WTC11 (cell line): ENCODE results near the gene MYO18B. TPM values are rescaled to one million over a fixed set of nuclear protein-coding genes. Genes with fewer than 3 reads are reported as not detected.

Experiments
- ATAC-seq: fragments of 200-7000 bp; cut with Tn5 transposase; 2 replicates; pipeline ENCODE4 v1.10.0; 2021; ENCODE audit warnings: mild to moderate bottlenecking, moderate library complexity
- CTCF ChIA-PET: fragments of 300-600 bp; sonication (Branson Sonifier 250); formaldehyde crosslinking; loops from one replicate; lab custom pipeline; 2021; ENCODE audit warnings: antibody characterized with exemption; lab: Charles Lee
- POLR2A ChIA-PET: fragments of 350-600 bp; sonication (Branson Sonifier 250); formaldehyde crosslinking; loops from one replicate; lab custom pipeline; 2021; ENCODE audit warnings: antibody characterized with exemption; lab: Charles Lee
- DNase-seq: peaks from one replicate; pipeline ENCODE4 v3.0.0; 2021; ENCODE audit warnings: low spot score
- H3K27ac Mint-ChIP-seq: 2 replicates; pipeline ENCODE4 v1.8.0; 2021; ENCODE audit warnings: mixed read lengths
- H3K27me3 Mint-ChIP-seq: 2 replicates; pipeline ENCODE4 v1.8.0; 2021; ENCODE audit warnings: low read depth, mild to moderate bottlenecking, moderate library complexity, mixed read lengths
- H3K36me3 Mint-ChIP-seq: 2 replicates; pipeline ENCODE4 v1.8.0; 2021; ENCODE audit warnings: mixed read lengths
- H3K4me1 Mint-ChIP-seq: 2 replicates; pipeline ENCODE4 v1.8.0; 2022; ENCODE audit warnings: mixed read lengths
- H3K4me3 Mint-ChIP-seq: 2 replicates; pipeline ENCODE4 v1.8.0; 2021; ENCODE audit warnings: mild to moderate bottlenecking, moderate library complexity, mixed read lengths
- H3K9me3 Mint-ChIP-seq: 2 replicates; pipeline ENCODE4 v1.8.0; 2021; ENCODE audit warnings: mixed read lengths
- ARID4B ChIP-seq: sonication (generic); formaldehyde crosslinking; IDR thresholded peaks from 2 replicates; pipeline ENCODE4 v1.8.0; 2023; ENCODE audit warnings: missing genetic modification reagents, mild to moderate bottlenecking, borderline replicate concordance
- ATF1 ChIP-seq: sonication (generic); formaldehyde crosslinking; IDR thresholded peaks from 2 replicates; pipeline ENCODE4 v1.8.1; 2023; ENCODE audit warnings: mild to moderate bottlenecking, moderate library complexity, missing genetic modification reagents
- ETV6 ChIP-seq: sonication (generic); formaldehyde crosslinking; IDR thresholded peaks from 2 replicates; pipeline ENCODE4 v1.8.1; 2022; ENCODE audit warnings: mild to moderate bottlenecking, missing genetic modification reagents
- FOXJ3 ChIP-seq: sonication (generic); formaldehyde crosslinking; IDR thresholded peaks from 2 replicates; pipeline ENCODE4 v1.9.0; 2021; ENCODE audit warnings: missing genetic modification reagents, mild to moderate bottlenecking, borderline replicate concordance
- GRHL2 ChIP-seq: fragments of 250-450 bp; sonication (Bioruptor Pico); IDR thresholded peaks from 2 replicates; pipeline ENCODE4 v1.8.0; 2022; ENCODE audit warnings: mild to moderate bottlenecking, moderate library complexity; ENCODE audit not compliant: insufficient replicate concordance, severe bottlenecking
- HMGA2 ChIP-seq: fragments of 250-450 bp; sonication (Bioruptor Pico); IDR thresholded peaks from 2 replicates; pipeline ENCODE4 v1.4.0; 2021; ENCODE audit warnings: mild to moderate bottlenecking, moderate library complexity
- IRF1 ChIP-seq: sonication (generic); formaldehyde crosslinking; IDR thresholded peaks from 2 replicates; pipeline ENCODE4 v1.8.0; 2023; ENCODE audit warnings: missing genetic modification reagents
- IRF2 ChIP-seq: sonication (generic); formaldehyde crosslinking; IDR thresholded peaks from 2 replicates; pipeline ENCODE4 v1.8.0; 2022; ENCODE audit warnings: low read depth, missing genetic modification reagents, borderline replicate concordance
- JUN ChIP-seq: sonication (generic); formaldehyde crosslinking; IDR thresholded peaks from 2 replicates; pipeline ENCODE4 v1.8.0; 2023; ENCODE audit warnings: mild to moderate bottlenecking, missing genetic modification reagents
- MXD4 ChIP-seq: fragments of 250-450 bp; sonication (Bioruptor Pico); IDR thresholded peaks from 2 replicates; pipeline ENCODE4 v1.8.0; 2021; ENCODE audit warnings: mild to moderate bottlenecking, moderate library complexity, borderline replicate concordance
- MYBL2 ChIP-seq: sonication (generic); formaldehyde crosslinking; IDR thresholded peaks from 2 replicates; pipeline ENCODE4 v1.8.1; 2023; ENCODE audit warnings: mild to moderate bottlenecking, moderate library complexity, missing genetic modification reagents
- NR2C2 ChIP-seq: sonication (generic); formaldehyde crosslinking; IDR thresholded peaks from 2 replicates; pipeline ENCODE4 v1.8.0; 2022; ENCODE audit warnings: mild to moderate bottlenecking, missing genetic modification reagents
- NR3C1 ChIP-seq: sonication (generic); formaldehyde crosslinking; conservative IDR thresholded peaks from 2 replicates; pipeline ENCODE4 v1.8.1; 2023; ENCODE audit warnings: low read depth, mild to moderate bottlenecking, missing genetic modification reagents
- OVOL2 ChIP-seq: fragments of 250-450 bp; sonication (Bioruptor Pico); IDR thresholded peaks from 2 replicates; pipeline ENCODE4 v1.9.0; 2021; ENCODE audit warnings: mild to moderate bottlenecking, borderline replicate concordance
- PRRX2 ChIP-seq: fragments of 250-450 bp; sonication (Bioruptor Pico); IDR thresholded peaks from 2 replicates; pipeline ENCODE4 v1.8.0; 2021; ENCODE audit warnings: mild to moderate bottlenecking
- TCF7 ChIP-seq: sonication (generic); formaldehyde crosslinking; IDR thresholded peaks from 2 replicates; pipeline ENCODE4 v1.8.0; 2022; ENCODE audit warnings: mild to moderate bottlenecking, low read depth, missing genetic modification reagents, moderate library complexity
- USF1 ChIP-seq: sonication (generic); formaldehyde crosslinking; IDR thresholded peaks from 2 replicates; pipeline ENCODE4 v1.8.0; 2022; ENCODE audit warnings: mild to moderate bottlenecking, missing genetic modification reagents
- USF2 ChIP-seq: sonication (generic); formaldehyde crosslinking; IDR thresholded peaks from 2 replicates; pipeline ENCODE4 v1.8.1; 2023; ENCODE audit warnings: mild to moderate bottlenecking, missing genetic modification reagents, moderate library complexity
- ZBTB43 ChIP-seq: sonication (generic); formaldehyde crosslinking; IDR thresholded peaks from 2 replicates; pipeline ENCODE4 v1.8.1; 2023; ENCODE audit warnings: mild to moderate bottlenecking, missing genetic modification reagents
- ZNF396 ChIP-seq: fragments of 250-450 bp; sonication (Bioruptor Pico); IDR thresholded peaks from 2 replicates; pipeline ENCODE4 v1.8.0; 2021; ENCODE audit warnings: mild to moderate bottlenecking, moderate library complexity, borderline replicate concordance
- ZNF416 ChIP-seq: fragments of 250-450 bp; sonication (Bioruptor Pico); IDR thresholded peaks from 2 replicates; pipeline ENCODE4 v1.9.0; 2021; ENCODE audit warnings: mild to moderate bottlenecking, inconsistent platforms
- ZNF532 ChIP-seq: fragments of 250-450 bp; sonication (Bioruptor Pico); IDR thresholded peaks from 2 replicates; pipeline ENCODE4 v1.9.0; 2021; ENCODE audit warnings: mild to moderate bottlenecking, borderline replicate concordance
- total RNA-seq: library from RNA; stranded (reverse); gene quantifications from 3 replicates; pipeline ENCODE4 v1.2.3, GENCODE V29; 2021

MYO18B gene
- total RNA-seq, 1 experiment from 2014 or later, result 0.96 TPM

- TF ChIP-seq ZNF532 (CRISPR knock-in tag), result no peak
- TF ChIP-seq USF1, result no peak
- TF ChIP-seq ETV6, result no peak
- no peak for TF ChIP-seq JUN (CRISPR knock-in tag)
- no peak for TF ChIP-seq NR3C1
- TF ChIP-seq, all 79 proteins: peak for 0
Measured at GRCh38 chr22:26066534-26066933, 324.5 kb downstream of the MYO18B start (continued).

- ATAC-seq (peak; percentile 14; the same call in 1 of the 2 replicates), DNase-seq (no peak)
- Mint-ChIP-seq H3K4me3 (no peak overlapping the region), H3K27me3 (0 out of 2 replicates have a peak, but pooled peaks cover 3% of the 10 kb centered on the region), H3K36me3 (no peaks in the 10 kb centered on the region), H3K4me1 (peaks cover 49% of the 10 kb centered on the region), H3K9me3 (no peaks in the 10 kb centered on the region), H3K27ac (peak overlapping the region; percentile 39)
- ChIA-PET POLR2A (no interaction called here), CTCF (interaction anchor here (0.9 kb wide), 1 partner anchor 8 kb away, joined by 3 read pairs; no protein-coding TSS in a partner anchor)
- no peak for TF ChIP-seq ZNF396 (CRISPR knock-in tag)
- no peak for TF ChIP-seq ATF1 (CRISPR knock-in tag)
- no peak for TF ChIP-seq IRF1 (CRISPR knock-in tag)
- no peak for TF ChIP-seq MYBL2 (CRISPR knock-in tag)
- no peak for TF ChIP-seq NR2C2 (CRISPR knock-in tag)
- no peak for TF ChIP-seq FOXJ3
- no peak for TF ChIP-seq TCF7 (CRISPR knock-in tag)
- TF ChIP-seq OVOL2 (CRISPR knock-in tag), result no peak
- no peak for TF ChIP-seq USF1
- TF ChIP-seq GRHL2, result no peak
- TF ChIP-seq PRRX2 (CRISPR knock-in tag), result no peak
- no peak for TF ChIP-seq ARID4B (CRISPR knock-in tag)
- no peak for TF ChIP-seq ZNF416 (CRISPR knock-in tag)
- TF ChIP-seq ZBTB43 (CRISPR knock-in tag), result no peak
- TF ChIP-seq USF2 (CRISPR knock-in tag), result no peak
- TF ChIP-seq MXD4, result no peak
- TF ChIP-seq HMGA2 (CRISPR knock-in tag), result no peak
- TF ChIP-seq IRF2 (CRISPR knock-in tag), result no peak
Measured at GRCh38 chr22:26068571-26068970, 326.6 kb downstream of the MYO18B start.
